Right lobe of liver (tissue), 6 donors: Measurements from ENCODE around the gene ENTR1. TPM values are rescaled to one million over a fixed set of nuclear protein-coding genes. Genes with fewer than 3 reads are reported as not detected.

Experiments used
- ATAC-seq, 4 donors: fragments of 200-7000 bp; cut with Tn5 transposase; one replicate each; pipeline ENCODE4 v1.9.1; 2020; ENCODE audit warnings: mild to moderate bottlenecking in 4 of 4, moderate library complexity in 4 of 4
- DNase-seq, 3 donors: peaks; one replicate each; pipeline ENCODE4 v3.0.0-alpha.2; 2020
- H3K27ac ChIP-seq, 3 donors: fragments of 200-600 bp; one replicate each; pipeline ENCODE4 v1.8.0; 2022
- H3K27me3 ChIP-seq, 2 donors: fragments of 200-600 bp; one replicate each; pipeline ENCODE4 v1.8.0; 2022
- H3K36me3 ChIP-seq, 4 donors: fragments of 200-600 bp; sonication (generic) in 1 of 4; one replicate each; pipeline versions ENCODE4 v1.5.1 to v1.8.0; 2017 to 2022; ENCODE audit warnings: control low read depth in 1 of 4
- H3K4me1 ChIP-seq, 4 donors: fragments of 200-600 bp; sonication (generic) in 1 of 4; one replicate each; pipeline versions ENCODE4 v1.5.1 to v1.8.0; 2017 to 2022; ENCODE audit warnings: control low read depth in 1 of 4
- H3K4me3 ChIP-seq, 3 donors: fragments of 200-600 bp; one replicate each; pipeline ENCODE4 v1.8.0; 2022
- H3K9me3 ChIP-seq, 4 donors: fragments of 200-600 bp; sonication (generic) in 1 of 4; one replicate each; pipeline versions ENCODE4 v1.5.1 to v1.8.0; 2017 to 2022; ENCODE audit warnings: control low read depth in 1 of 4
- POLR2A ChIP-seq: fragments of 450-650 bp; IDR thresholded peaks from one replicate; pipeline ENCODE4 v1.6.1; 2017; ENCODE audit warnings: antibody characterized with exemption, mild to moderate bottlenecking
- WGBS: methylation state at CpG from one replicate; pipeline ENCODE4 v1.1.6; 2018; ENCODE audit warnings: low coverage, low lambda C conversion rate; ENCODE audit not compliant: insufficient coverage; ENCODE audit errors: missing lambda C conversion rate; 5-methylcytosine and 5-hydroxymethylcytosine counted together
- intact Hi-C, 2 donors: fragments of 100-400 bp; cut with DNase I; formaldehyde crosslinking; loops; one replicate each; pipeline versions ENCODE4 v1.11.2 to v1.14.1; 2022
- total RNA-seq, 6 experiments: library from RNA; depleted of rRNA in 2 of 6; stranded (reverse); fragments of >200 nt in 2 of 6; fragmentation: NEBNext Ultra II Directional in 3 of 6; extraction: Animal tissue kit (Norgen Biotek cat#: 25700) in 3 of 6; gene quantifications; one replicate each; pipeline versions ENCODE4 v1.1.0 to v1.2.4, GENCODE V29; 2016 to 2023
- TF ChIP-seq, protein P1 (sequence below), 4 donors: fragments of 200-600 bp in 3 of 4; fragments of 450-650 bp in 1 of 4; IDR thresholded peaks; one replicate each; pipeline versions ENCODE4 v1.5.1 to v1.8.0; 2016 to 2022; ENCODE audit warnings: antibody characterized with exemption in 4 of 4, mild to moderate bottlenecking in 2 of 4
- donor health status: DM: no; HTN: yes; CAD: no.
- donor health status: DM: no; HTN: no; CAD: no.
- donor health status: DM: no; HTN: no; CAD: no.
- donor health status: DM: no; HTN: yes; CAD: no.
- donor health status: DM: no; HTN: yes; CAD: no.

The ENTR1 gene
- total RNA-seq, 6 experiments from 2014 or later: 27.9 to 53.5 (median 35.4) TPM

DNA sequence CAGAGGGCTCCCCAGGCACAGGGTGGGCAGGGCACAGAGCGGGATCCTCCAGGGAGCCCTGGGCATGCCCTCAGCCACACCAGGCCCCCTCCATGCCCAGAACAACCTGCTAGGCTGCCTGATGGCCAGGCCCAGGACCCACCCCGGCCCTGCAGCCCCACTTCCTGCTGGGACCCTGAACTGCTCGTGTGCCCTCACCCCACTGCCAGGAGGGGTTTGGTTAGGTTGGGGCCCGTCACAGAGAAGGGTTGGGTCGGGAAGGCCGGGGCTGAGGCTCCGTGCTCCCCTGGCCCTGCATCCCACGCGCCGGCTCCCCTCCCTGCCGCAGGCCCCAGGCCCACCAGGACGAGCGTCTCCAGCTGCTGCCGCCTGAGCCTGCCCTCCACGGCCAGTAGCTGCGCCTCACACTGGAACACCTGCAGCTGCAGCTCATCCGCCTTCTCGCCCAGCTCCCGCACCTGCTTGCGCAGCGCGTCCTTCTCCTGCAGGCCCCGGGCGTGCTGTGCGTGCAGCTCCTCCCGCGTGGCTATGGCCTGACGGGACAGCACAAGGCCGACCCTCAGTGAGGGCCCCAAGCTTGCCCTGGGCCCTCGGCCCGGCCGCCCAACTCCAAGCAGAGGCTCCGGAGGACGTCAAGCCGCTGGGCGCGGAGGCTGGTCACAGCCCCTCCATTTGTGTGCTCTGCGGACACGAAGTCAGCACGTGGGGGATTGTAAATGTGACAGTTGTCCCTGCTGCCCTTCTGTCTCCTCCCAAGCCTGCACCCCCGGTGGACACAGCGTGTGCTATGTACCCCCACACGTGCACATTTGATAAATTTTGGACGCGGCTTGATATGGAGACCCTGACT lies 42.9 kb downstream of the ENTR1 start:
- WGBS: 94% methylated on average over 13 of the region's 45 CpGs
- ATAC-seq (no peak), DNase-seq (no peak)
- Histone ChIP-seq H3K27me3 (no peaks in the 10 kb centered on the region), H3K36me3 (no peaks in the 10 kb centered on the region), H3K27ac (no peak overlapping the region), H3K4me3 (no peak overlapping the region), H3K4me1 (peaks cover 2 to 12% (median 5%) of the 10 kb centered on the region in 4 donors), H3K9me3 (no peaks in the 10 kb centered on the region)
- intact Hi-C loops: no loop called here
- TF ChIP-seq, protein P1, sequence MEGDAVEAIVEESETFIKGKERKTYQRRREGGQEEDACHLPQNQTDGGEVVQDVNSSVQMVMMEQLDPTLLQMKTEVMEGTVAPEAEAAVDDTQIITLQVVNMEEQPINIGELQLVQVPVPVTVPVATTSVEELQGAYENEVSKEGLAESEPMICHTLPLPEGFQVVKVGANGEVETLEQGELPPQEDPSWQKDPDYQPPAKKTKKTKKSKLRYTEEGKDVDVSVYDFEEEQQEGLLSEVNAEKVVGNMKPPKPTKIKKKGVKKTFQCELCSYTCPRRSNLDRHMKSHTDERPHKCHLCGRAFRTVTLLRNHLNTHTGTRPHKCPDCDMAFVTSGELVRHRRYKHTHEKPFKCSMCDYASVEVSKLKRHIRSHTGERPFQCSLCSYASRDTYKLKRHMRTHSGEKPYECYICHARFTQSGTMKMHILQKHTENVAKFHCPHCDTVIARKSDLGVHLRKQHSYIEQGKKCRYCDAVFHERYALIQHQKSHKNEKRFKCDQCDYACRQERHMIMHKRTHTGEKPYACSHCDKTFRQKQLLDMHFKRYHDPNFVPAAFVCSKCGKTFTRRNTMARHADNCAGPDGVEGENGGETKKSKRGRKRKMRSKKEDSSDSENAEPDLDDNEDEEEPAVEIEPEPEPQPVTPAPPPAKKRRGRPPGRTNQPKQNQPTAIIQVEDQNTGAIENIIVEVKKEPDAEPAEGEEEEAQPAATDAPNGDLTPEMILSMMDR (IDR thresholded peaks at IDR 0.05): no peak
- TF ChIP-seq POLR2A: no peak

DNA sequence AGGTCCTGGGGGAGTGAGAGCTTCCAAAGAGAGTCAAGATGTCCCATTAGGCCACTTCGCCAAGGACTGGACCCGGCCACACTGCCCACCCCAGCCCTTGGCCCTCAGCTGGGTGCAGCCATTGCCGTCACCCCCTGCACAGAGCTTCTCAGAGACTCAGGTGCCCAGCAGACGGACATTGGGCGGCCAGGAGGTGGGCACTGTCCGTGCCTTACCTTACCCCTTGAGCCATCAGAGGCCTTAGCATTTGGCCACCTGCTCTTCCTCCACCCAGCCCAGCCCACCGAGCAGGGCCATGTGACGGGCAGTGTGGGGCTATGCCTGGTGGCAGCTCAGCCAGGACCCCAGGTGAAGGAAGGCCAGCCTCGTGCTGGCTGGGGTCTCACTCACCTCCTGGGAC lies 43.6 kb downstream of the ENTR1 start:
- no peaks in the 10 kb centered on the region for H3K9me3 ChIP-seq
- no CpG with 5 or more reads among the region's 9 CpGs for WGBS
- TF ChIP-seq POLR2A: no peak
- TF ChIP-seq, protein P1 (IDR thresholded peaks at IDR 0.05): no peak
- no peak overlapping the region for H3K27ac ChIP-seq
- intact Hi-C loops: no loop called here
- no peaks in the 10 kb centered on the region for H3K27me3 ChIP-seq
- H3K36me3 ChIP-seq: no peaks in the 10 kb centered on the region
- ATAC-seq: no peak
- H3K4me3 ChIP-seq: no peak overlapping the region
- no peak for DNase-seq
- peaks cover 0 to 8% (median 5%) of the 10 kb centered on the region in 4 donors for H3K4me1 ChIP-seq

DNA sequence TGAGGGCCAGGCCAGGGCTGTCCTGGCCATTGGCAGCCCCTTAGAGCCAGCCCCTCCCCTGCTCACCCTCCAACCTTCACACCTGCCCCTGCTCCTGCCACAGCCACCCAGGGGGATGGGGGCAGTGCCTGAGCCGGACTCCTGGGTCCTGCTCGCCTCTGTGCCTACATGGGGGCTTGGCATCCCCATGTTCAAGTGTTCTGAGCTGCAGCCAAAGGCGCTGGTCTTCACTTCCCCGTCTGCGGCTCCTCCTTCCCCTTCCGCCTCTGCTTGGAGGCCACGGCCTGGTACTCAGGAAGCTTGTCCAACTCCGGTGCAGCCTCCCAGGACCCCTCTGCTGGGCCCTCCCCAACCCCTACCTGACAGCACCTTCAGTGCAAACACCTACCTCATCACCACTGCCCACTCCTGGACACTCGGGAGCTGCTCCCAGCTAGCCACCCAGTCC lies 44.6 kb downstream of the ENTR1 start:
- TF ChIP-seq, protein P1 (IDR thresholded peaks at IDR 0.05): no peak
- TF ChIP-seq POLR2A: no peak
- intact Hi-C loops: no loop called here
- H3K4me1 ChIP-seq: peaks cover 0 to 8% (median 5%) of the 10 kb centered on the region in 4 donors
- WGBS: 40% methylated on average over 3 of the region's 9 CpGs
- no peaks in the 10 kb centered on the region for H3K36me3 ChIP-seq
- ATAC-seq (no peak), DNase-seq (no peak)
- no peaks in the 10 kb centered on the region for H3K9me3 ChIP-seq
- H3K27me3 ChIP-seq: no peaks in the 10 kb centered on the region
- no peak overlapping the region for H3K27ac ChIP-seq
- H3K4me3 ChIP-seq: no peak overlapping the region

DNA sequence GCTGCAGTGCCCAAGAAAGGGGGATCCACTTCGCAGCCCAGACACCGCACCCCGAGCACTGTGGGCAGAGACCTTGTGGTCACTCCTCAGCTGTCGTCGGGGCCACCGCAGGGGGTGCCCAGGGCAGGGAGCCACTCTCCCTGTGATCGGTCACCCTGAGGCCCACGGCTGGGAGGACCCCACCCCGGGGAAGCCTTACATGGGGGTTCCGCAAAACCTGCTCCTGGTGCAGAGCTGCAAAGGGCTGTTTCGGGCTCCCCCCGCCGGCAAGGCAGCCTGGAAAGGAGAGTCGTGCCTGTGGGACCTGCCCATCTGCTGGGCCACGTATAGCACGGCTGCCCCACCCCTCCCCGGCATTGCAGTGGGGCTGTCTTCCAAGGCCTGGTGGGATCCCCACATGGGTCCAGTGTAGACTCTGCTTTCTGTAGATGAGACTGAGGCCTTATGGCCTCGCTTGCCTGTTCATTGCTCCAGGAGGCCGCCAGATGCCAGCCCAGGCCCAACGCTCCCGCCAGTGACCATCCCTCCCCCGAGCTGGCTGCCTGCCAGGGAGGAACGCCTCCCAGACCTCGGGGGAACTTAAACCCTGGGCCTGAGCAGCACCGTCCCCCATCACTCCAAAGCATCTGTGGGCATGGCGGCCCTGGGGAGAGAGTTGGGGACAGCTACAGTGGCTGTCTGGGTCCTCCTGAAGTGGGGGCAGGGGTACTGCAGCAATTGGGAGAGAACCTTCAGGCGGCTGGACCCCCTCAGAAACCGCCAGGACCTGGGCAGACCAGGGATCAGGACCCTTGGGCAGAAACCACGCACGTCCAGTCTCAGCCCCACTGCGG lies 45.3 kb downstream of the ENTR1 start:
- no peaks in the 10 kb centered on the region for H3K9me3 ChIP-seq
- H3K27me3 ChIP-seq: no peaks in the 10 kb centered on the region
- WGBS: 88% methylated on average over 3 of the region's 31 CpGs
- no peak overlapping the region for H3K27ac ChIP-seq
- H3K36me3 ChIP-seq: no peaks in the 10 kb centered on the region
- H3K4me3 ChIP-seq: no peak overlapping the region
- no peak for DNase-seq
- H3K4me1 ChIP-seq: peaks cover 0 to 8% (median 5%) of the 10 kb centered on the region in 4 donors
- TF ChIP-seq, protein P1 (IDR thresholded peaks at IDR 0.05): no peak
- TF ChIP-seq POLR2A: no peak
- intact Hi-C loops: no loop called here
- ATAC-seq: no peak
